ENCODE measurements around the gene BBC3. TPM values are rescaled to one million over a fixed set of nuclear protein-coding genes. Genes with fewer than 3 reads are reported as not detected.

The BBC3 gene
- total RNA-seq, 1 experiment from 2014 or later = 2.7 TPM

GRCh38 chr19:47221890-47222289, 9.1 kb downstream of the BBC3 start:
- CTCF ChIA-PET = no interaction called here
- Histone ChIP-seq H3K36me3 (ENCODE audit: insufficient read depth, low read length, poor library complexity, severe bottlenecking) (no peaks in the 10 kb centered on the region), H3K9me3 (ENCODE audit: low read depth, low read length, poor library complexity, severe bottlenecking) (no peaks in the 10 kb centered on the region), H3K4me1 (ENCODE audit: insufficient read depth, low read length, poor library complexity, severe bottlenecking) (peaks cover 12% of the 10 kb centered on the region), H3K4me3 (ENCODE audit: low read depth, low read length, poor library complexity, severe bottlenecking) (no peak overlapping the region), H3K27me3 (replicated peaks; ENCODE audit: insufficient read depth, low read depth, low read length, poor library complexity) (no peaks in the 10 kb centered on the region), H3K27ac (ENCODE audit: low read depth, low read length, poor library complexity, severe bottlenecking) (no peak overlapping the region)
- no TSS peak for BruUV-seq (replicated peaks)
- TF ChIP-seq CTCF (conservative IDR thresholded peaks at IDR 0.05; ENCODE audit: low read depth, low read length) = no peak
- TF ChIP-seq EZH2 (IDR thresholded peaks at IDR 0.05; ENCODE audit: borderline replicate concordance, low read depth, low read length, poor library complexity, severe bottlenecking) = no peak
- POLR2A ChIA-PET (ENCODE audit: low non-redundant PET) = no interaction called here
- intact Hi-C loops (cut with micrococcal nuclease; ENCODE audit: unreplicated experiment) = no loop called here
- no peak for DNase-seq (ENCODE audit: low spot score)

- no peak overlapping the region for H3K4me3 ChIP-seq (ENCODE audit: low read depth, low read length, poor library complexity, severe bottlenecking)
- H3K9me3 ChIP-seq (ENCODE audit: low read depth, low read length, poor library complexity, severe bottlenecking) = no peaks in the 10 kb centered on the region
- no peaks in the 10 kb centered on the region for H3K27me3 ChIP-seq (replicated peaks; ENCODE audit: insufficient read depth, low read depth, low read length, poor library complexity)
- BruUV-seq (replicated peaks) = no TSS peak
- POLR2A ChIA-PET (ENCODE audit: low non-redundant PET) = no interaction called here
- H3K27ac ChIP-seq (ENCODE audit: low read depth, low read length, poor library complexity, severe bottlenecking) = no peak overlapping the region
- CTCF ChIA-PET = no interaction called here
- H3K4me1 ChIP-seq (ENCODE audit: insufficient read depth, low read length, poor library complexity, severe bottlenecking) = peaks cover 6% of the 10 kb centered on the region
- TF ChIP-seq CTCF (conservative IDR thresholded peaks at IDR 0.05; ENCODE audit: low read depth, low read length) = no peak
- no peak for TF ChIP-seq EZH2 (IDR thresholded peaks at IDR 0.05; ENCODE audit: borderline replicate concordance, low read depth, low read length, poor library complexity, severe bottlenecking)
- intact Hi-C loops (cut with micrococcal nuclease; ENCODE audit: unreplicated experiment) = no loop called here
- no peaks in the 10 kb centered on the region for H3K36me3 ChIP-seq (ENCODE audit: insufficient read depth, low read length, poor library complexity, severe bottlenecking)
- no peak for DNase-seq (ENCODE audit: low spot score)
These were observed 9.7 kb downstream of the BBC3 start for GRCh38 chr19:47221080-47221841.

- Histone ChIP-seq H3K4me1 (ENCODE audit: insufficient read depth, low read length, poor library complexity, severe bottlenecking) (no peaks in the 10 kb centered on the region), H3K9me3 (ENCODE audit: low read depth, low read length, poor library complexity, severe bottlenecking) (no peaks in the 10 kb centered on the region), H3K4me3 (ENCODE audit: low read depth, low read length, poor library complexity, severe bottlenecking) (no peak overlapping the region), H3K27ac (ENCODE audit: low read depth, low read length, poor library complexity, severe bottlenecking) (no peak overlapping the region), H3K36me3 (ENCODE audit: insufficient read depth, low read length, poor library complexity, severe bottlenecking) (peaks cover 8% of the 10 kb centered on the region), H3K27me3 (replicated peaks; ENCODE audit: insufficient read depth, low read depth, low read length, poor library complexity) (no peaks in the 10 kb centered on the region)
- CTCF ChIA-PET = no interaction called here
- no peak for DNase-seq (ENCODE audit: low spot score)
- TF ChIP-seq CTCF (conservative IDR thresholded peaks at IDR 0.05; ENCODE audit: low read depth, low read length) = no peak
- TF ChIP-seq EZH2 (IDR thresholded peaks at IDR 0.05; ENCODE audit: borderline replicate concordance, low read depth, low read length, poor library complexity, severe bottlenecking) = no peak
- intact Hi-C loops (cut with micrococcal nuclease; ENCODE audit: unreplicated experiment) = no loop called here
- no TSS peak for BruUV-seq (replicated peaks)
- POLR2A ChIA-PET (ENCODE audit: low non-redundant PET) = no interaction called here
These were observed 15.4 kb downstream of the BBC3 start for GRCh38 chr19:47215581-47215980.
